ENCODE measurements around the gene OTOGL.

OTOGL gene

DNA sequence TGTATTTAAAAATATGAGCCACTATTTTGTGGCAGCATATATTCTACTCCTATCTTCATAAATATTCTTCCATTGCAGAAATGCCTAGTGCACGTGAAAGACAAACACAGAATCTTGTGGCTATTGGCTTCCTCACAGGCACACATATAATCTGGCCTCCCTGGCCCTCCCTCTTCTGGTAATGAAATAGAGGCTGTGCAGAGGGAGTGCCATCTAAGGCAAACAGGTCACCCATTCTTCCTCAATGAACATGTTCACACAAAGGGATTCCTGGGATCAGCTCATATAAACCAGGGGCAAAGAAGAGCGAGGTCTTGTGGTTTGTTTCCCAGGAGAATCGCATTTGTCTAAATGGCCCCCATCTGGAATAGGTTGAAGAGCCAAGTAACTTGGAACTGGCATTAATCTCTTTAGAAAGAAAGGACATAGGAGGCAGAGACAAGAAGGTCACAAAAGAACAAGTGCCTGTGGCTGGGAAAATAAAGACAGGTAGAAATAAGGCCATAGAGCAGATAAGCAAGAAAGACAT, 173.1 kb downstream of the OTOGL start:
- H3K4me2 ChIP-seq (ENCODE audit: low read depth, low read length), result no peak overlapping the region
- no peaks in the 10 kb centered on the region for H3K9me3 ChIP-seq (replicated peaks; ENCODE audit: insufficient read depth, low read length)
- TF ChIP-seq EZH2phosphoT487 (IDR thresholded peaks at IDR 0.05; ENCODE audit: low read length), result no peak
- TF ChIP-seq, protein P1, sequence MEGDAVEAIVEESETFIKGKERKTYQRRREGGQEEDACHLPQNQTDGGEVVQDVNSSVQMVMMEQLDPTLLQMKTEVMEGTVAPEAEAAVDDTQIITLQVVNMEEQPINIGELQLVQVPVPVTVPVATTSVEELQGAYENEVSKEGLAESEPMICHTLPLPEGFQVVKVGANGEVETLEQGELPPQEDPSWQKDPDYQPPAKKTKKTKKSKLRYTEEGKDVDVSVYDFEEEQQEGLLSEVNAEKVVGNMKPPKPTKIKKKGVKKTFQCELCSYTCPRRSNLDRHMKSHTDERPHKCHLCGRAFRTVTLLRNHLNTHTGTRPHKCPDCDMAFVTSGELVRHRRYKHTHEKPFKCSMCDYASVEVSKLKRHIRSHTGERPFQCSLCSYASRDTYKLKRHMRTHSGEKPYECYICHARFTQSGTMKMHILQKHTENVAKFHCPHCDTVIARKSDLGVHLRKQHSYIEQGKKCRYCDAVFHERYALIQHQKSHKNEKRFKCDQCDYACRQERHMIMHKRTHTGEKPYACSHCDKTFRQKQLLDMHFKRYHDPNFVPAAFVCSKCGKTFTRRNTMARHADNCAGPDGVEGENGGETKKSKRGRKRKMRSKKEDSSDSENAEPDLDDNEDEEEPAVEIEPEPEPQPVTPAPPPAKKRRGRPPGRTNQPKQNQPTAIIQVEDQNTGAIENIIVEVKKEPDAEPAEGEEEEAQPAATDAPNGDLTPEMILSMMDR (IDR thresholded peaks at IDR 0.05; ENCODE audit: low read length), result no peak
- TF ChIP-seq EZH2 (optimal IDR thresholded peaks at IDR 0.05; ENCODE audit: low read depth, low read length), result no peak
- H3K4me3 ChIP-seq (ENCODE audit: low read length), result no peak overlapping the region
- no peak overlapping the region for H2AFZ ChIP-seq (ENCODE audit: low read length)
- H3K27ac ChIP-seq (ENCODE audit: low read length), result no peak overlapping the region
- H3K9me2 ChIP-seq (replicated peaks; ENCODE audit: insufficient read depth, low read length), result no peaks in the 10 kb centered on the region
- no peak for DNase-seq
- no peak overlapping the region for H3K9ac ChIP-seq (ENCODE audit: low read length)
- no peaks in the 10 kb centered on the region for H3F3A ChIP-seq (ENCODE audit: insufficient read depth, low read length)
- no peaks in the 10 kb centered on the region for H3K4me1 ChIP-seq (ENCODE audit: low read length)
- H3K36me3 ChIP-seq (replicated peaks; ENCODE audit: insufficient read depth, low read length), result no peaks in the 10 kb centered on the region
- H4K20me1 ChIP-seq (ENCODE audit: insufficient read depth, low read length), result no peaks in the 10 kb centered on the region
- H3K79me2 ChIP-seq (ENCODE audit: low read length), result no peaks in the 10 kb centered on the region
- H3K27me3 ChIP-seq (replicated peaks; ENCODE audit: insufficient read depth, low read length), result no peaks in the 10 kb centered on the region

DNA sequence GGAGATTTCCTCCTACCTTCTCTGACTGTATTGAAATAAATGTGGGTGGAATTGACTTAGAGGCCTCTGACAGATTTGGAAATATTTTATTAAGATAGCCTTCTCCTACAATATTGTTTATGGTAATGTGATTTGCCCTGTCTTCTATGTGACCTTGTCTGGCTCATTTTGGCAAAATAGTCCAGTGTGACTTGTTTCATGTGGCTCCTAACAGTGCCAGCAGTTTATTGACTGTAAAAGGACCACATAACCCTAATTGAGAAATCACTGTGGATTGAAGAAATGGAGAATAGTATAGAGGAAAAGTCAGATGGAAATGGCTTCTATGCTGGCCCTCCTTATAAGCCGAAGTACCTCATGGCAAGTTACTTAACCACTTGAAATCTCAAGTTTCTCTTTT, 173.8 kb downstream of the OTOGL start:
- Histone ChIP-seq H3K9me3 (replicated peaks; ENCODE audit: insufficient read depth, low read length) (no peaks in the 10 kb centered on the region), H3K9me2 (replicated peaks; ENCODE audit: insufficient read depth, low read length) (no peaks in the 10 kb centered on the region), H3K27me3 (replicated peaks; ENCODE audit: insufficient read depth, low read length) (no peaks in the 10 kb centered on the region), H3K9ac (ENCODE audit: low read length) (no peak overlapping the region), H4K20me1 (ENCODE audit: insufficient read depth, low read length) (no peaks in the 10 kb centered on the region), H3K4me3 (ENCODE audit: low read length) (no peak overlapping the region), H3K4me1 (ENCODE audit: low read length) (no peaks in the 10 kb centered on the region), H3K4me2 (ENCODE audit: low read depth, low read length) (no peak overlapping the region), H2AFZ (ENCODE audit: low read length) (no peak overlapping the region), H3K79me2 (ENCODE audit: low read length) (no peaks in the 10 kb centered on the region), H3F3A (ENCODE audit: insufficient read depth, low read length) (no peaks in the 10 kb centered on the region), H3K36me3 (replicated peaks; ENCODE audit: insufficient read depth, low read length) (no peaks in the 10 kb centered on the region), H3K27ac (ENCODE audit: low read length) (no peak overlapping the region)
- DNase-seq, result no peak
- TF ChIP-seq EZH2phosphoT487 (IDR thresholded peaks at IDR 0.05; ENCODE audit: low read length) (no peak), EZH2 (optimal IDR thresholded peaks at IDR 0.05; ENCODE audit: low read depth, low read length) (no peak)
- TF ChIP-seq, protein P1 (IDR thresholded peaks at IDR 0.05; ENCODE audit: low read length), result no peak

- H3K27ac ChIP-seq (ENCODE audit: low read length), result no peak overlapping the region
- H3K9me3 ChIP-seq (replicated peaks; ENCODE audit: insufficient read depth, low read length), result no peaks in the 10 kb centered on the region
- H3K4me3 ChIP-seq (ENCODE audit: low read length), result no peak overlapping the region
- H3K27me3 ChIP-seq (replicated peaks; ENCODE audit: insufficient read depth, low read length), result no peaks in the 10 kb centered on the region
- H3K4me2 ChIP-seq (ENCODE audit: low read depth, low read length), result no peak overlapping the region
- H3K9me2 ChIP-seq (replicated peaks; ENCODE audit: insufficient read depth, low read length), result no peaks in the 10 kb centered on the region
- no peaks in the 10 kb centered on the region for H4K20me1 ChIP-seq (ENCODE audit: insufficient read depth, low read length)
- no peaks in the 10 kb centered on the region for H3F3A ChIP-seq (ENCODE audit: insufficient read depth, low read length)
- TF ChIP-seq EZH2phosphoT487 (IDR thresholded peaks at IDR 0.05; ENCODE audit: low read length) (no peak), EZH2 (optimal IDR thresholded peaks at IDR 0.05; ENCODE audit: low read depth, low read length) (no peak)
- TF ChIP-seq, protein P1 (IDR thresholded peaks at IDR 0.05; ENCODE audit: low read length), result no peak
- no peak for DNase-seq
- H3K4me1 ChIP-seq (ENCODE audit: low read length), result no peaks in the 10 kb centered on the region
- H3K9ac ChIP-seq (ENCODE audit: low read length), result no peak overlapping the region
- no peak overlapping the region for H2AFZ ChIP-seq (ENCODE audit: low read length)
- H3K79me2 ChIP-seq (ENCODE audit: low read length), result no peaks in the 10 kb centered on the region
- no peaks in the 10 kb centered on the region; the same call in 1 of the 2 replicates for H3K36me3 ChIP-seq (replicated peaks; ENCODE audit: insufficient read depth, low read length)
Measured at GRCh38 chr12:80277732-80278131, 178.4 kb downstream of the OTOGL start.

All from MM.1S (cell line).